HG03571 (cell line): Measurements from ENCODE around the gene ARL16.

Experiments used
- ATAC-seq: cut with Tn5 transposase; IDR thresholded peaks from one replicate; pipeline ENCODE4 v1.9.1; 2021; ENCODE audit not compliant: unreplicated experiment

Gene ARL16

DNA sequence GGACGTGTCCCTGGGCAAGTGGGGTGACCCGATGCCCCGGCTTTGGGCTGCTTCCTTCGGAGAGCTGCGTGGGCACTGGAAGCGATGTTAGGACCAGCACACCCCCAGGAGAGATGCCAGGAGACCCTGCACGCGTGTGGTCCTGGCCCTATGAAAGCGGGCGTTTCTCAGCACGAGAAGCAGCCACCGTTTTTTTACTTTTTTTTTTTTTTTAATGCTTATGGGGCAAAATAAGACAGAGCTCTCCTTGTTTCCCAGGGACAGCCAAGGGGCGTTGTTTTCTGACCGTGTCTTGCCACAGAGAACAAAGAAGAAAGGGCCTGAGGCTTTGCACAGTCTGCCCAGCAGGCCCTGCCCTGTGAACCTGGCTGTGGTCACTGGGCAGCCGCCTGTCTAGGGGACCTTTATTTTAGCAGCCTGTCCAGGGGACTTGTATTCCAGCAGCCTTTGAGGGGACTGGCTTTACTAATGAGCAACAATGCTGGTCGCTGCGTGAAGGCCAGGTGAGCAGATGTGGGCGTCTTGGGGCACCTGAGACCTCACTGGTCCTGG is 29.5 kb upstream of the ARL16 start:
- ATAC-seq: no peak

DNA sequence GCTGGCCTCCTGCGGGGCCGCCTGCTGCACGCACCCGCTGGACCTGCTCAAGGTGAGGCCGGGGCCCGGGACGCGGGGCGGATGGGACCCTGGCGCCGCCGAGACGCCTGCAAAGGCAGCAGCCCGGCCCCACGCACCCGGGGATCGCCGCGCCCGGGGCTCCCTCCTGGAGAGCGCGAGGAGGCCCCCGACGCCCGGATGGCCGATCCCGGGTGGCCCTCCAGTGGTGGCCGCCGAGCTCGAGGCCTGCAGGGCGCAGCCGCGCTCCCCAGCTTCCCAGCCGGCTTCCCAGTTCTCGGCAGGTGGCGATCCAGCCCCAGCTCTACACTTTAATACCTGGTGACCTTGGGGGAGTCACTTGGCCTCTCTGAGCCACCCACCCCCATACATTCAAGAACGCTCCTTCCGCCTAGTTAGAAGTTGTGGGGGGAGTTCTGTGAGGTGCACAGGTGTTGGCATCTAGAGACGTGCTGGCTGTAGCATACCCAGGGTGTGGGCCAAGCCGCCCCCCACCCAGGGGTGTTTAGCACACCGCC is 28.9 kb upstream of the ARL16 start:
- peak; percentile 11 for ATAC-seq

DNA sequence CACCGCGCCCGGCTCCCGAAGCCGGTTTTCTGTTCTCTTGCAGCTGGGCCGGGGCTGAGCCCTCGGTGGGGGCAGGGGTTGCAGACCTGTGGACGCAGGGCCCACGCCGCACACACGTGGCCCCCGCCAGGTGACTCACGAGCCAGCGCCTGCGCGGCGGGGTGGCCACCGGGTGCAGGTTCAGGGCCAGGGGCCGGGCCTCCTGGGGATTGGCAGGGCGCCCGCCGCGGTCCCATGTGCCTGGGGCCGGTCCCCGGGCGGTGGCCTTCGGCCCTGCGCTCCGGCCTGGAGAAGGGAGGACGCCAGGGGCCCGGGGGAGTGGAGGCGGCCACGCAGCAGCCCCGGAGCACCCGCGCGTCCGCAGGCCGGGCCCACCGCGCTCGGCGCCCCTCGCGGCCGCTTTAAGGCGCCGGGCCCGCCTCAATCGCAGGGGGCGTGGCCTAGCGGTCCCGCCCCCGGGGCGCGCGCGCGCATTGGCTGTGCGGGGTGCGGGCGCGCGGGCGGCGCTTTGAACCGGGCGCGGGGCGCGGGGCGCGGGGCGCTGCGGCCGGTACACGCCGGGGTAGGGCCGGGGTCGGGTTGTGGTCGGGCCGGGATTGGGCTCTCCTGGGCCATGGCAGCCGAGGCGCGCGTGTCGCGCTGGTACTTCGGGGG is 28.3 kb upstream of the ARL16 start, which contains the start of gene SLC25A10:
TSS of gene SLC25A10 (plus strand) at position 471 of the 654 bp plus-strand sequence. CDS start at position 614, 143 bp downstream.
- peak; percentile 49 for ATAC-seq

DNA sequence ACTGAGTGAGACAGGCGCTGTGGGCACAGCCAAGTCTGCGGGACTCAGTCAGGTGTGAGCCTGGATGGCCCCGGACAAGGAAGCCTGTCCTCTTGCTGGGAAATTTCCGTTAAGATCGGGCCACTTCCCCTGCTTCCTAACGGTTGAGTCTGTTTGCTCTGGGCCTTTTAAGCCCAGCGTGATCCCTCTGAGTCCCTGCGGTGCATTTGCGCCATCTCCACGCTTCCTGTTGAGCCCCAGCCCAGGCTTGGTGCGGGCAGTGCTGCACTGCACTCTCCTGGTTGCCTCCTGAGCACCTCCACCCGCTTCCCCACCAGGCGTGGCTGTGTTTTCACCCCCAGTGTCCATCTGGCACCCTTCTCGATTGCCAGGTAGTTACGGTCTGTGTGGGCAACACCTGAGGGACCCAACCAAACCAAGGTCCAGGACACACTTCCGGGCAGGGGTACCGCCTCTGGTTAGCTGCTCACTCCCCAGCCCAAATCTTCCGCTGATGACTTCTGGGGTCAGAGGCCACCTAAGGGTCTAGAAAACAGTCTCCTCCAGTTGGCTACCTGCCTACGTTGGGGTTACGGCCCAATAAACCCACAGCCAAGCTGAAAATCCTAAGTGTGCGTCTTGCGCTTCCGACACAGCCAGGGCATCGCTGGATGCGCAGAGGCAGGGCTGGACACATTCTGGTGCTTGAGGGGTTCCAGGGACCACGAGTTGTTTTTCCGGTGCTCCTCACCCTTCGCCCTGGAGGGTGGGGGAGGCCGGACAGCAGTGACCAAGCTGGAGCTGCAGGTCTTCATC is 27.1 kb upstream of the ARL16 start:
- ATAC-seq: no peak

DNA sequence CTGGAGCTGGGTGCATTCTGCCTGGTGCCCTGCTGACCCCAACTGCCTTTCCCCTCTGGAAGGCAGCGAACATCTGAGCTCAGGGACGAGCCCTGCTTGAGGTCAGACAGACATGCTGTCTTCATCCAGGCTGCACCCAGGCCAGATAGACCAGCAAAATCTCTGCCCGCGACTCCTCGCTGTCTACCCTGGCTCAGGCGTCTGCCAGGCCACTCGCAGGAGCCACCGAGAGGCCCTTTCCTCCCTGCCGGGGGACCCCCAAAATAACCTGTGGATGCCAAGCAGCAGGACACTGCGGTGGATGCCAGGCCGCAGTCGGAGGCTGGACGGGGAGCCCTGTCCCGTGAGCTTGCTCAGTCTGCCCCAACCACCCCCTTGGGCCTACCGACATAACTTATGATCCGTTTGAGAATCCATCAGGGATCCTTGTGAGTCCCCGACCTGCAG is 25.2 kb upstream of the ARL16 start:
- no peak for ATAC-seq

DNA sequence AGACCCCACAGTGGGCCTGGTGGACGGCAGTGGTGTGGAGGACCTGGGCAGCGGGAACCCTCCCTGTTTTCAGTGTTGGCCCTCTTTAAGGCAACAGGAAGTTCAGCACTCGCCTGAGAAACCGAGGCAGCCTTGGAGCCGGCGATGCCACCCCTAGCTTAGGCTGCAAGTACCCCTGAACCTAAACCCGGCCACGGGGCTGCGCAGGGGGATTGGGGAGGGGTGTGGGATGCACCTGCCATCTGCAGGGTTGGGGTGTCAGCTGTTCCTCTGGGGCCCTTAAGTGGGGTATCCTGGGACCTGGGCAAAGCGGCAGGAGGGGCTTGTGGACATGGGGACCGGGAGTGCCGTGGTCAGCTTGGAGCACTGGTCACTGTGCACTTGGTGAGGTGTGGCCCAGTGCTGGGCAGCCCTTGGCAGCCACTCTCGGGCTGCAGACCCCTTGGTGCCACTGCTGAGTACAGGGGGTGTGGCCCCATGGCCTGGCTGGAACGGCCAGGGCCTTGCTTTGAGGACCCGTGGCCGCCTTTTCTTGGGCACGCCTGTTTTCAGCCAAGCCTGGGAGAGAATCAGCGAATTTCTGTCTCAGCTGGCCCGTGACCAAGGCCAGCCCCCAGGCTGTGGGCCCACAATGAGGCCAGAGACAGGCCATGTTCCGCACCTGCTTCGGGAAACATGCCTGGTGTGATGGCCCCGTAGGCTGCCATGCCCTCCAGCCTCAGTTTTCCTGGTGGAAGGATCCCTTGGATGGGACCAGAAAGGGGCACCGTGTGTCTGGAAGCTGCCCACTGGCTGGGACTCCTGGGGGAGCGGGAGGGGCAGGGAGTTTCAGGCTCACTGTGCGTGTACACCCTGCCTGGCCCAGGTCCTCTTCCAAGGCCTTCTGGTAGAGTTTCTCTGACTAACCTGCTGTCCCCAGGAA is 24.4 kb upstream of the ARL16 start:
- no peak for ATAC-seq

DNA sequence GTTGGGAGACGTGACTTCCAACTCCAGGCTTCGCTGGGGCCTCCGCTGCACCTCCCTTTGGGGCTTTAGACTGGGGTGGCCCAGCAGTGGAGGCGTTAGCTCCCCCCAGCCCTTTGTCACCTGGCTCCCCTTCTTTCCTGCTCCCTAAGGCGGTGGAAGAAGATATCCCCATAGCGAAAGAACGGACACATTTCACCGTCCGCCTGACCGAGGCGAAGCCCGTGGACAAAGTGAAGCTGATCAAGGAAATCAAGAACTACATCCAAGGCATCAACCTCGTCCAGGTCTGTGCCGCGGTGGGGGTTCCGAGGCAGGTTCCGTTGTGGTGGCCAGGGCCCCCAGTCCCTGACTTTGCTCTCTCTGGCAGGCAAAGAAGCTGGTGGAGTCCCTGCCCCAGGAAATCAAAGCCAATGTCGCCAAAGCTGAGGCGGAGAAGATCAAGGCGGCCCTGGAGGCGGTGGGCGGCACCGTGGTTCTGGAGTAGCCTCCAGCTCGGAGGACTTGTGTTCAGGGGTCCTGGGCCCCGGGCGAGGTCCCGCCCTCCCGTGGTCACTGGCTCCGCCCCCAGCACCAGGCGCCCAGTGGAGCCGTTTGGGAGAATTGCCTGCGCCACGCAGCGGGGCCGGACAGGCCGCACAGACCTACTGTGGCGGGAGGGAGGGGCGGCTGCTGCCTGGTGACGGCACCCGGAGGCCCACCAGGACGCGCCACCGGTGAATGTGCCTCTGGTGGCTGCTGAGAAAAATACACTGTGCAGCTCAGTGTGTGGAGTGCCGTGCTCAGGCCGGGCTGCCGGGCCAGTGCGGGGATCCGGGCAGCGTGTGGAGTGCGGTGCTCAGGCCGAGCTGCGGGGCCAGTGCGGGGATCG is 23.4 kb upstream of the ARL16 start:
- ATAC-seq: no peak

DNA sequence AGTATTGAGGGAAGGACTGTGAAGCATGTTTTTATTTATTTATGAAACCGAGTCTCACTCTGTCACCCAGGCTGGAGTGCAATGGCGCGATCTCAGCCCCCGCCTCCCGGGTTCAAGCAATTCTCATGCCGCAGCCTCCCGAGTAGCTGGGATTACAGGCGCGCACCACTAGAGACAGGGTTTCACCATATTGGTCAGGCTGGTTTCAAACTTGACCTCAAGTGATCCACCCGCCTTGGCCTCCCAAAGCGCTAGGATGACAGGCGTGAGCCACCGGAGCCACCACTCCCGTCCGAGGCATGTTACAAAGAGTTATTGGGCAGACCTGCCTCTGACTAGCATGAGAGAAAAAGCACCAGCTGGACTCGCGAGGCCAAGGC is 22.6 kb upstream of the ARL16 start:
- ATAC-seq: no peak

DNA sequence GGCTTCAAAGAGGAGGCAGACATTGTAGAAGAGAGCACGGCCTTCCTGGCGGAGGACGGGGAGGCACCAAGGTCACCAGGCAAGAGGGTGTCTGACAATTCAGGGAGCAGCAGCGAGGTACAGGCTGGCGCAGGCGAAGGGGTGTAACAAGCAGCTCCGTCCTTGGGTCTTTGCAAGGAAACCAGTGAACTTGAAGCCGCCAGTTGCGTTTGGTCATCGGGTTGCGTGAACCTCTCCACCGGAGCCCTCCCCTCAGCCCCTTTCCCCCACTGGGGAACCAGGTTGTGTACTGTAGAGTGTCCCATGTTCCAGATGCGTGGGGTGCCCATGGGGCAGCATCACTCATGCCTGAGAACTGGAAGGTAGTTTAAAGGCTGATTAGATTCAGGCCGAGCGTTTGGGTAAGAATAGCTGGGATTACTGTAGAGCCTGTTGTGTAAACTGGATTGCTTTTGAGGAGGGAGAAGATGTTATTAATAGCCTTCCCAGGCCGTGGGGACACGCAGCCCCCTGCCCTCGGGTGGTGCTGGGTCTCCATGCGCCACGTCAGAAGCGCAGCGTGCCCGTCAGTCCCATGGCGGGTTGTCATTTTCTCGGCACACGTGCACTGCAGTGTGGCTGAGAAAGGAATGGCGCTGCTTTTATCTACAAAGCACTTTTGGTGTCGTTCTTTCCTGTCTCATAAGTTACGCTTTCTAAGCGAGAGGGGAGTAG is 22.1 kb upstream of the ARL16 start:
- ATAC-seq: no peak

DNA sequence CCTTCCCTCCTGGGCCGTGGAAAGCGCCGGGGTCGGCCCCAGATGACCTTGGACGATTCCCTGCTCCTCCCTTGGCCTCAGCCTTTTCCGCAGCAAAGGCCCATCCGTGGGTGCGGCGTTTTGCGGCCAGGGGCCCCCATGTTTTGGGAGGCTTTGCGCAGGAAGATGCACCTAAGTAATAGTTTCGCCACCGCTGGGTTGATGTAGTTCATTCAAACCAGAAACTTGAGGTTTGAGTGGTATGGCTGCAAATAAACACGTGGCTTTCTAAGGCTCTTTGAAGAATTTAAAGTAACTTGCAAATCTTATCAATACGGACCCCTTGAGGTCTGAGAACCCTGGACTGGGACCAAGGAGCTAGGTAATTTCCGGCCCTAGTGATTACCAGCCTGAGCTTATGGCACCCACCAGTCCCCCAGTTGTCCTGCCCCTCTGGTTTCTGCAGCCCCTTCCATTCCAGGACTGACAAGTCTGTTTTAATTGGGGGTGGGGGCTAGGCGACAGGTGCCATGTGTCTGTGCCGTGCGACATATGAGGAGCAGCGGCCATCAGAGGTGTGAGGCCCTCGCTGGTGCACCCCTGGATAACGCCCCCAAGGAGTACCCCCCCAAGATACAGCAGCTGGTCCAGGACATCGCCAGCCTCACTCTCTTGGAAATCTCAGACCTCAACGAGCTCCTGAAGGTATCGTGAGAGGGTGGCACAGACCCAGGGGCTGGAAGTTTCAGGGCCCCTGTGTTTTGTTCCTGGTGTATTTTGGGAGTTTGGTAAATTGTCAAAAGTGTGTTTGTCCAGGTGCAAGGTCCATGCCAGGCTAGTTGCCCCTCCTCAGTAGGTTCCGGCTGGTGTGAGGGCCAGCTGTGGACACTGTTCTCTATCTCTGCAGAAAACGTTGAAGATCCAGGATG is 20.4 kb upstream of the ARL16 start:
- ATAC-seq: peak; percentile 6

DNA sequence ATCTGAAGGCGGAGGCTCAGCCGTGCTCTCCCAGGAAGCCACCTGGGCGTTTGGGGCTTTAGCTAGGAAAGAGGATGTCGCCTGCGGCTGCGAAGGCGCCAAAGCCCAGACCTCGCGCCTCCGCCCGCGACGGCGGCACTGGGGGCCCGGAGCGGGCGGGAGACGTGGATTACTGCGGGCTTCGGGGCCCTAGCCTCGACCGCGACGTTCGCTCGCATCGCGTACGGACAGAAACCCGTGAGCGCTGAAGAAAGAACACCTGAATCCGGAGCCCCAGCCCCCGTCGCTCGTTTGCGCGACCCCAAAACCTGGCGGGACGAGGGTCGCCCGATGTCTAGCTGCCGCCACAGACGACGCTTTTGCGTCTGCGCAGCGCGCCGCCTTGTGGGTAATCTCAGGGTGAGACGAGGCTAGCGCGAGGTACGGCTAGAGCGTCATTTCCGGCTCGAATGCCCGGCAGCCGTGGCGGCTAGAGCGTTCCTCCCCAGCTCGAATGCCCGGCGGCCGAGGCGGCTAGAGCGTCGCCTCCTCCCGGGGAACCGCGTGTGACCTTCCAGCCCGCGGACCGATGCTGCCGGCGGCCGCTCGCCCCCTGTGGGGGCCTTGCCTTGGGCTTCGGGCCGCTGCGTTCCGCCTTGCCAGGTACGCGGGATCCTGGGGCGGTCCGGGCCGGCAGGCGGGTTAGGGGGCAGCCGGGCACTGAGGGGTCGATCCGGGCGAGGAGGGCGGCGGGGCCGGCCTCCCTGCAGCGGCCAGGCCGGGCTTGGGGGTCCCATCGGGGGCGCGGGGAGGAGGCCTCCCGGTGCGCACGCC is 19.5 kb upstream of the ARL16 start, which contains the start of gene MRPL12:
TSS of gene MRPL12 (plus strand) at position 434 of the 813 bp plus-strand sequence. CDS start at position 569, 135 bp downstream.
- ATAC-seq: peak; percentile 70

DNA sequence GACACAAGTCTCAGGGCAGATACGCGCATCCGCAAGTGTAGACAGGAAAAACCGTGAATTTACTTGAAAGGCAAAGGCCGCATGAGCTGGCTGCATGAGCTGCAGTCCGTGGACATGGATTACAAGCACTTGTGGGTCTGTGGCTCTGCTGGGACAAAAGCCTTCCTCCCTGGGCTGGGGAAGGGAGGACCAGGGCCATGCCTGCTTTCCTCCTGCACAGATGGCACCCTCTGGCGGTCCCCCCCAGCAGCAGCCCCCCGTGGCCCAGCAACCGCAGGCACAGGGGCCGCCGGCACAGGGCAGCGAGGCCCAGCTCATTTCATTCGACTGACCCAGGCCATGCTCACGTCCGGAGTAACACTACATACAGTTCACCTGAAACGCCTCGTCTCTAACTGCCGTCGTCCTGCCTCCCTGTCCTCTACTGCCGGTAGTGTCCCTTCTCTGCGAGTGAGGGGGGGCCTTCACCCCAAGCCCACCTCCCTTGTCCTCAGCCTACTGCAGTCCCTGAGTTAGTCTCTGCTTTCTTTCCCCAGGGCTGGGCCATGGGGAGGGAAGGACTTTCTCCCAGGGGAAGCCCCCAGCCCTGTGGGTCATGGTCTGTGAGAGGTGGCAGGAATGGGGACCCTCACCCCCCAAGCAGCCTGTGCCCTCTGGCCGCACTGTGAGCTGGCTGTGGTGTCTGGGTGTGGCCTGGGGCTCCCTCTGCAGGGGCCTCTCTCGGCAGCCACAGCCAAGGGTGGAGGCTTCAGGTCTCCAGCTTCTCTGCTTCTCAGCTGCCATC is 17.9 kb upstream of the ARL16 start:
- ATAC-seq: no peak

DNA sequence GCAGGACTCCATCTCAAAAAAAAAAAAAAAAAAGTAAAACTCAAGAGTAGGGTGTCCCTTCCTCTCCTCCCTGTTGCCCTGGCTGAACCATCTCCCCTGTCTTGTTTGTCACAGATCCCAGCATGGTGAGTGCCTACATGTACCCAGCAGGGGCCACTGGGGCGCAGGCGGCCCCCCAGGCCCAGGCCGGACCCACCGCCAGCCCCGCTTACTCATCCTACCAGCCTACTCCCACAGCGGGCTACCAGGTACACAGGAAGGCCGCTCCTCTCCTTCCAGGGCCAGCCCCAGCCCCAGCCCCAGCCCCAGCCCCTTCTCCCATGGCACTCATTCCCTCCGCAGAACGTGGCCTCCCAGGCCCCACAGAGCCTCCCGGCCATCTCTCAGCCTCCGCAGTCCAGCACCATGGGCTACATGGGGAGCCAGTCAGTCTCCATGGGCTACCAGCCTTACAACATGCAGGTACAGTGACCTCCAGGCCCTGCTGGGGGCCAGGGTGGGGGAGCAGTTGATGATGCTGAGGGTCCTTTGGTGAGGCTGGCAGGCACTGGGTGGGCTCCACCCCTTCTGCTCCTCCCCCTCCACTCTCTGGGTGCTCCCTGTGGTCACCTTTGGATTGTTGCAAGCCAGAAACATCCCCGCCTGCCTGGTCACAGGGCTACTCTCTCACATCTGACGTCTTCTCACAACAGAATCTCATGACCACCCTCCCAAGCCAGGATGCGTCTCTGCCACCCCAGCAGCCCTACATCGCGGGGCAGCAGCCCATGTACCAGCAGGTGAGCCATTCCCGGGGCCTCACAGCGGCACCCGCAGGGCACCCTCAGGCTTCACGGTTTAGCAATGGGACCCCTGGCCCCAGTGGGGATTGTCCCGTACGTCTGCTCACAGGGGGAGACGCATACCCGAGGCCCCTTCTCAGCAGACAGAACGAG is 17.0 kb upstream of the ARL16 start:
- ATAC-seq: no peak

DNA sequence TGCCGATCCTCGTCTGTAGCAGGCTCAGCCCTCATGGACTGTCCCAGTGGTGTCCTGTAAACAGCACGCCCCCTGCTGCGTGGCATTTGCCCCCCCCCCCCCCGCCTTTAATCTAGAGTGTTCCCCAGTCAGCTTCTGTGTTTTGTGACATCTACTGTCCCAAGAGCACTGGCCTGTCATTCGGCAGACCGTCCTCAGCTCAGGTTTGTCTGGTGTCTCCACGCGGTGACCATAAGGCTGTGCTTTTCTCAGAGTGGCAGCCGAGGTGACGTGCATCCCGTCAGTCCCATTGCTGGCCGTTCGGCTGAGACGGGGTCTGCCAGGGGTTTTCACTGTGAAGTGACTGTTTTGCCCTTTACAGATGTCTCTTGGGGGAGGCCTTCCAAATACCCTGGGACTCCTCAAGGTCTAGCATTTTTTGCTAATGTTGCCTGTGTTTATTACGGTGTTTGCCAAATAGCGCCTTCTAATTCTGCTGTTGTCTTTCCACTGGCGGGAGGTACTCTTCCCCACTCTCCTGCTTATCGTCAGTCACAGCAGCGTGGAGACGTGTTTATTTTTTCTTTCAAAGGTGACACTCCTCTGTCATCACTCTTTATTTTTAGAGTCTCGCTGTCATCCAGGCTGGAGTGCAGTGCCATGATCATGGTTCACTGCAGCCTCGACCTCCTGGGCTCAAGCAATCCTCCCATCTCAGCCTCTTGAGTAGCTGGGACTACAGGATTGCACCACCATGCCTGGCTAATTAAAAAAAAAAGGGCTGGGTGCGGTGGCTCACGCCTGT is 13.9 kb upstream of the ARL16 start:
- no peak for ATAC-seq
